PFSK-1 (cell line): ENCODE measurements around the gene CD300A.

Experiments used
- FOXP2 ChIP-seq: optimal IDR thresholded peaks from 2 replicates; pipeline ENCODE3; 2011; ENCODE audit warnings: borderline replicate concordance, control low read depth, inconsistent platforms; ENCODE audit not compliant: insufficient read depth; ENCODE audit errors: extremely low read length, extremely low read depth
- POLR2AphosphoS5 ChIP-seq: IDR thresholded peaks from 2 replicates; pipeline ENCODE4 v1.6.1; 2012; ENCODE audit warnings: low read depth, mild to moderate bottlenecking, control low read depth, low read length, moderate library complexity
- SIN3A ChIP-seq: IDR thresholded peaks from 2 replicates; pipeline ENCODE4 v1.6.1; 2012; ENCODE audit warnings: mild to moderate bottlenecking, low read length, moderate library complexity, borderline replicate concordance; ENCODE audit not compliant: insufficient read depth
- TAF1 ChIP-seq: IDR thresholded peaks from 2 replicates; pipeline ENCODE4 v1.6.1; 2012; ENCODE audit warnings: low read length, control low read depth, borderline replicate concordance; ENCODE audit not compliant: insufficient read depth
- TF ChIP-seq, protein P1 (sequence below), 2 experiments: IDR thresholded peaks; 2 replicates each; pipeline versions ENCODE4 v1.6.1 to v1.8.0; 2011 to 2012; ENCODE audit warnings: low read depth in 2 of 2, low read length in 2 of 2, control low read depth in 1 of 2, inconsistent platforms in 1 of 2, mild to moderate bottlenecking in 1 of 2, moderate library complexity in 1 of 2; ENCODE audit not compliant: insufficient read depth in 1 of 2

- TF ChIP-seq TAF1, result no peak
- TF ChIP-seq, protein P1, sequence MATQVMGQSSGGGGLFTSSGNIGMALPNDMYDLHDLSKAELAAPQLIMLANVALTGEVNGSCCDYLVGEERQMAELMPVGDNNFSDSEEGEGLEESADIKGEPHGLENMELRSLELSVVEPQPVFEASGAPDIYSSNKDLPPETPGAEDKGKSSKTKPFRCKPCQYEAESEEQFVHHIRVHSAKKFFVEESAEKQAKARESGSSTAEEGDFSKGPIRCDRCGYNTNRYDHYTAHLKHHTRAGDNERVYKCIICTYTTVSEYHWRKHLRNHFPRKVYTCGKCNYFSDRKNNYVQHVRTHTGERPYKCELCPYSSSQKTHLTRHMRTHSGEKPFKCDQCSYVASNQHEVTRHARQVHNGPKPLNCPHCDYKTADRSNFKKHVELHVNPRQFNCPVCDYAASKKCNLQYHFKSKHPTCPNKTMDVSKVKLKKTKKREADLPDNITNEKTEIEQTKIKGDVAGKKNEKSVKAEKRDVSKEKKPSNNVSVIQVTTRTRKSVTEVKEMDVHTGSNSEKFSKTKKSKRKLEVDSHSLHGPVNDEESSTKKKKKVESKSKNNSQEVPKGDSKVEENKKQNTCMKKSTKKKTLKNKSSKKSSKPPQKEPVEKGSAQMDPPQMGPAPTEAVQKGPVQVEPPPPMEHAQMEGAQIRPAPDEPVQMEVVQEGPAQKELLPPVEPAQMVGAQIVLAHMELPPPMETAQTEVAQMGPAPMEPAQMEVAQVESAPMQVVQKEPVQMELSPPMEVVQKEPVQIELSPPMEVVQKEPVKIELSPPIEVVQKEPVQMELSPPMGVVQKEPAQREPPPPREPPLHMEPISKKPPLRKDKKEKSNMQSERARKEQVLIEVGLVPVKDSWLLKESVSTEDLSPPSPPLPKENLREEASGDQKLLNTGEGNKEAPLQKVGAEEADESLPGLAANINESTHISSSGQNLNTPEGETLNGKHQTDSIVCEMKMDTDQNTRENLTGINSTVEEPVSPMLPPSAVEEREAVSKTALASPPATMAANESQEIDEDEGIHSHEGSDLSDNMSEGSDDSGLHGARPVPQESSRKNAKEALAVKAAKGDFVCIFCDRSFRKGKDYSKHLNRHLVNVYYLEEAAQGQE (IDR thresholded peaks at IDR 0.05; ENCODE audit: insufficient read depth in 1 of 2, low read depth in 2 of 2, low read length in 2 of 2), result no peak
- TF ChIP-seq SIN3A, result no peak
- TF ChIP-seq POLR2AphosphoS5, result no peak
- no peak for TF ChIP-seq FOXP2
Observed at GRCh38 chr17:74497471-74497870, 31.0 kb downstream of the CD300A start.
